ENCODE measurements around the gene TACR2.

- TF ChIP-seq, protein P1, sequence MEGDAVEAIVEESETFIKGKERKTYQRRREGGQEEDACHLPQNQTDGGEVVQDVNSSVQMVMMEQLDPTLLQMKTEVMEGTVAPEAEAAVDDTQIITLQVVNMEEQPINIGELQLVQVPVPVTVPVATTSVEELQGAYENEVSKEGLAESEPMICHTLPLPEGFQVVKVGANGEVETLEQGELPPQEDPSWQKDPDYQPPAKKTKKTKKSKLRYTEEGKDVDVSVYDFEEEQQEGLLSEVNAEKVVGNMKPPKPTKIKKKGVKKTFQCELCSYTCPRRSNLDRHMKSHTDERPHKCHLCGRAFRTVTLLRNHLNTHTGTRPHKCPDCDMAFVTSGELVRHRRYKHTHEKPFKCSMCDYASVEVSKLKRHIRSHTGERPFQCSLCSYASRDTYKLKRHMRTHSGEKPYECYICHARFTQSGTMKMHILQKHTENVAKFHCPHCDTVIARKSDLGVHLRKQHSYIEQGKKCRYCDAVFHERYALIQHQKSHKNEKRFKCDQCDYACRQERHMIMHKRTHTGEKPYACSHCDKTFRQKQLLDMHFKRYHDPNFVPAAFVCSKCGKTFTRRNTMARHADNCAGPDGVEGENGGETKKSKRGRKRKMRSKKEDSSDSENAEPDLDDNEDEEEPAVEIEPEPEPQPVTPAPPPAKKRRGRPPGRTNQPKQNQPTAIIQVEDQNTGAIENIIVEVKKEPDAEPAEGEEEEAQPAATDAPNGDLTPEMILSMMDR (IDR thresholded peaks at IDR 0.05), result no peak
- TF ChIP-seq POLR2A (IDR thresholded peaks at IDR 0.05), result no peak
Observed at GRCh38 chr10:69455006-69455763, 38.5 kb upstream of the TACR2 start.
